HepG2 (cell line): Measurements from ENCODE around the gene PCTP.

Source experiments
- ARID5B ChIP-seq: IDR thresholded peaks from 2 replicates; pipeline ENCODE4 v1.4.0; 2020; ENCODE audit warnings: mild to moderate bottlenecking, missing genetic modification reagents
- FOXK2 ChIP-seq: fragments of 450-650 bp; IDR thresholded peaks from 2 replicates; pipeline ENCODE4 v1.6.1; 2016
- KAT8 ChIP-seq: IDR thresholded peaks from 2 replicates; pipeline ENCODE4 v1.6.1; 2016; ENCODE audit warnings: missing genetic modification reagents, missing compliant biosample characterization
- KMT2B ChIP-seq: IDR thresholded peaks from 2 replicates; pipeline ENCODE4 v1.6.1; 2016; ENCODE audit warnings: missing genetic modification reagents, missing compliant biosample characterization
- MTA3 ChIP-seq: sonication (generic); formaldehyde crosslinking; IDR thresholded peaks from 2 replicates; pipeline ENCODE4 v1.4.0; 2020; ENCODE audit warnings: missing genetic modification reagents
- MYPOP ChIP-seq: sonication (generic); formaldehyde crosslinking; IDR thresholded peaks from 2 replicates; pipeline ENCODE4 v1.8.1; 2023; ENCODE audit warnings: mild to moderate bottlenecking, moderate library complexity, missing genetic modification reagents
- POLR2A ChIP-seq, 2 experiments: IDR thresholded peaks; 2 replicates each; pipeline ENCODE4 v1.6.1; 2011; ENCODE audit warnings: low read depth in 2 of 2, low read length in 2 of 2, mild to moderate bottlenecking in 1 of 2, moderate library complexity in 1 of 2; ENCODE audit not compliant: insufficient read depth in 1 of 2
- POLR2AphosphoS5 ChIP-seq: IDR thresholded peaks from 2 replicates; pipeline ENCODE4 v1.6.1; 2012; ENCODE audit warnings: low read depth, low read length
- SMYD3 ChIP-seq: sonication (generic); formaldehyde crosslinking; IDR thresholded peaks from 2 replicates; pipeline ENCODE4 v1.8.1; 2023; ENCODE audit warnings: mild to moderate bottlenecking, missing genetic modification reagents
- SYNCRIP ChIP-seq: fragments of 200-400 bp; formaldehyde crosslinking; IDR thresholded peaks from 2 replicates; pipeline ENCODE4 v1.6.1; 2018; ENCODE audit warnings: mild to moderate bottlenecking, low read depth, low read length; ENCODE audit not compliant: insufficient read depth
- THYN1 ChIP-seq: sonication (generic); formaldehyde crosslinking; IDR thresholded peaks from 2 replicates; pipeline ENCODE4 v1.8.1; 2023; ENCODE audit warnings: low read depth, mild to moderate bottlenecking, moderate library complexity, missing genetic modification reagents, borderline replicate concordance
- ZNF232 ChIP-seq: sonication (generic); formaldehyde crosslinking; IDR thresholded peaks from 2 replicates; pipeline ENCODE4 v1.4.0; 2020; ENCODE audit warnings: missing genetic modification reagents, borderline replicate concordance
- ZNF430 ChIP-seq: sonication (generic); formaldehyde crosslinking; IDR thresholded peaks from 2 replicates; pipeline ENCODE4 v1.9.0; 2021; ENCODE audit warnings: mild to moderate bottlenecking, missing genetic modification reagents

GRCh38 chr17:55729484-55729883 lies 21.4 kb upstream of the PCTP start:
- TF ChIP-seq MYPOP = no peak
- no peak for TF ChIP-seq ZNF430 (CRISPR knock-in tag)
- TF ChIP-seq ARID5B = no peak
- TF ChIP-seq SMYD3 (CRISPR knock-in tag) = no peak
- no peak for TF ChIP-seq ZNF232 (CRISPR knock-in tag)
- TF ChIP-seq KMT2B (CRISPR knock-in tag) = no peak
- TF ChIP-seq MTA3 (CRISPR knock-in tag) = no peak
- TF ChIP-seq SYNCRIP = no peak
- no peak for TF ChIP-seq KAT8 (CRISPR knock-in tag)
- TF ChIP-seq THYN1 (CRISPR knock-in tag) = no peak
- TF ChIP-seq FOXK2 = no peak
- TF ChIP-seq POLR2A (IDR thresholded peaks at IDR 0.05; ENCODE audit: insufficient read depth in 1 of 2, low read depth in 2 of 2, low read length in 2 of 2) = no peak
- no peak for TF ChIP-seq POLR2AphosphoS5
